Gastroesophageal sphincter (tissue), 3 donors: Measurements from ENCODE around the gene FPR1.

ENCODE experiments used
- CTCF ChIP-seq, 4 experiments: fragments of 200-600 bp in 2 of 4; fragments of 450-650 bp in 2 of 4; sonication (generic) in 1 of 4; IDR thresholded peaks; one replicate each; pipeline ENCODE4 v1.5.1; 2017 to 2019; ENCODE audit warnings: antibody characterized with exemption in 4 of 4, mild to moderate bottlenecking in 2 of 4, moderate library complexity in 2 of 4
- EP300 ChIP-seq: sonication (generic); formaldehyde crosslinking; IDR thresholded peaks from one replicate; pipeline ENCODE4 v1.6.1; 2017; ENCODE audit warnings: antibody characterized with exemption, mild to moderate bottlenecking
- POLR2A ChIP-seq, 2 donors: fragments of 450-650 bp; IDR thresholded peaks; one replicate each; pipeline ENCODE4 v1.6.1; 2017; ENCODE audit warnings: antibody characterized with exemption in 2 of 2, mild to moderate bottlenecking in 2 of 2, moderate library complexity in 1 of 2
- POLR2AphosphoS5 ChIP-seq: sonication (generic); formaldehyde crosslinking; IDR thresholded peaks from one replicate; pipeline ENCODE4 v1.6.1; 2017; ENCODE audit warnings: antibody characterized with exemption

- TF ChIP-seq POLR2A (IDR thresholded peaks at IDR 0.05) (no peak), CTCF (IDR thresholded peaks at IDR 0.05) (no peak), EP300 (no peak), POLR2AphosphoS5 (peak; percentile 4)
Observed at GRCh38 chr19:51702103-51702824, 49.4 kb downstream of the FPR1 start.
